ENCODE data around the gene OR51V1.

GRCh38 chr11:5227681-5228080 lies 27.2 kb upstream of the OR51V1 start:
- TF ChIP-seq, protein P1, sequence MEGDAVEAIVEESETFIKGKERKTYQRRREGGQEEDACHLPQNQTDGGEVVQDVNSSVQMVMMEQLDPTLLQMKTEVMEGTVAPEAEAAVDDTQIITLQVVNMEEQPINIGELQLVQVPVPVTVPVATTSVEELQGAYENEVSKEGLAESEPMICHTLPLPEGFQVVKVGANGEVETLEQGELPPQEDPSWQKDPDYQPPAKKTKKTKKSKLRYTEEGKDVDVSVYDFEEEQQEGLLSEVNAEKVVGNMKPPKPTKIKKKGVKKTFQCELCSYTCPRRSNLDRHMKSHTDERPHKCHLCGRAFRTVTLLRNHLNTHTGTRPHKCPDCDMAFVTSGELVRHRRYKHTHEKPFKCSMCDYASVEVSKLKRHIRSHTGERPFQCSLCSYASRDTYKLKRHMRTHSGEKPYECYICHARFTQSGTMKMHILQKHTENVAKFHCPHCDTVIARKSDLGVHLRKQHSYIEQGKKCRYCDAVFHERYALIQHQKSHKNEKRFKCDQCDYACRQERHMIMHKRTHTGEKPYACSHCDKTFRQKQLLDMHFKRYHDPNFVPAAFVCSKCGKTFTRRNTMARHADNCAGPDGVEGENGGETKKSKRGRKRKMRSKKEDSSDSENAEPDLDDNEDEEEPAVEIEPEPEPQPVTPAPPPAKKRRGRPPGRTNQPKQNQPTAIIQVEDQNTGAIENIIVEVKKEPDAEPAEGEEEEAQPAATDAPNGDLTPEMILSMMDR (IDR thresholded peaks at IDR 0.05) = no peak
- TF ChIP-seq POLR2A (IDR thresholded peaks at IDR 0.05) (no peak), EP300 (IDR thresholded peaks at IDR 0.05) (no peak)
